GM19351 (cell line): ENCODE measurements around the gene IRAK4.
"Not testable (repeated sequence)": the region's sequence is repeated elsewhere in the genome, so short reads cannot be mapped to it uniquely, and the experiment has no call there.

ENCODE experiments used
- ATAC-seq: cut with Tn5 transposase; IDR thresholded peaks from one replicate; pipeline ENCODE4 v1.9.1; 2021; ENCODE audit warnings: mild to moderate bottlenecking, moderate library complexity; ENCODE audit not compliant: unreplicated experiment

IRAK4 gene

GRCh38 chr12:43758728-43759563 is at the start of gene IRAK4, which contains the start of gene PUS7L:
Gene IRAK4, plus strand, starts transcription at chr12:43758951. Its CDS starts 9,161 bp downstream, at chr12:43768112.
Gene PUS7L, minus strand, starts transcription at chr12:43758790. Its CDS starts 3,545 bp downstream, at chr12:43755245.
- peak; percentile 93 for ATAC-seq

GRCh38 chr12:43711348-43711747 is 47.4 kb upstream of the IRAK4 start:
- no peak for ATAC-seq

GRCh38 chr12:43722621-43723020 is 36.1 kb upstream of the IRAK4 start:
- ATAC-seq, result no peak

- ATAC-seq, result no peak
Measured at GRCh38 chr12:43723134-43723533, 35.6 kb upstream of the IRAK4 start.

- no peak for ATAC-seq
Measured at GRCh38 chr12:43728117-43728516, 30.6 kb upstream of the IRAK4 start.

GRCh38 chr12:43728698-43729097 is 30.1 kb upstream of the IRAK4 start:
- no peak for ATAC-seq

- no peak for ATAC-seq
Measured at GRCh38 chr12:43730283-43730682, 28.5 kb upstream of the IRAK4 start.

GRCh38 chr12:43733687-43734086 is 25.1 kb upstream of the IRAK4 start:
- no peak for ATAC-seq

- no peak for ATAC-seq
Measured at GRCh38 chr12:43736927-43737440, 21.8 kb upstream of the IRAK4 start.

- no peak for ATAC-seq
Measured at GRCh38 chr12:43737646-43738045, 21.1 kb upstream of the IRAK4 start.

GRCh38 chr12:43740511-43741100 is 18.1 kb upstream of the IRAK4 start:
- ATAC-seq, result peak; percentile 79

- no peak for ATAC-seq
Measured at GRCh38 chr12:43742106-43742505, 16.6 kb upstream of the IRAK4 start.

GRCh38 chr12:43744826-43745225 is 13.9 kb upstream of the IRAK4 start:
- no peak for ATAC-seq

GRCh38 chr12:43749016-43749415 is 9.7 kb upstream of the IRAK4 start:
- no peak for ATAC-seq

GRCh38 chr12:43750814-43751213 is 7.9 kb upstream of the IRAK4 start:
- no peak for ATAC-seq

- not testable (repeated sequence) for ATAC-seq
Measured at GRCh38 chr12:43751360-43751759, 7.4 kb upstream of the IRAK4 start.

GRCh38 chr12:43754015-43754414 is 4.7 kb upstream of the IRAK4 start:
- ATAC-seq, result no peak

GRCh38 chr12:43758247-43758727 is 464 bp upstream of the IRAK4 start:
- peak; percentile 3 for ATAC-seq

GRCh38 chr12:43760396-43760795 is 1.6 kb downstream of the IRAK4 start:
- ATAC-seq, result no peak

GRCh38 chr12:43761500-43761899 is 2.7 kb downstream of the IRAK4 start:
- no peak for ATAC-seq

- no peak for ATAC-seq
Measured at GRCh38 chr12:43762596-43762995, 3.8 kb downstream of the IRAK4 start.

GRCh38 chr12:43763769-43764168 is 5.0 kb downstream of the IRAK4 start:
- ATAC-seq, result no peak
